IMR-90 (cell line): ENCODE results near the gene BLVRB. TPM values are rescaled to one million over a fixed set of nuclear protein-coding genes. Genes with fewer than 3 reads are reported as not detected.
A peak's percentile ranks its signal among the peaks of the same experiment; 100 is the strongest.

ENCODE experiments used
- ATAC-seq: fragments of 200-7000 bp; cut with Tn5 transposase; 2 replicates; pipeline ENCODE4 v1.9.1; 2020; ENCODE audit warnings: low read depth, mild to moderate bottlenecking, moderate library complexity
- BruUV-seq: library from RNA; stranded (reverse); fragments of 400-500 nt; replicated peaks from 2 replicates; lab custom pipeline; 2021; lab: Mats Ljungman, UMichigan
- CTCF ChIA-PET: fragments of 300-600 bp; formaldehyde crosslinking; extraction: SDS; loops from one replicate; lab custom pipeline; 2021; ENCODE audit warnings: antibody characterized with exemption; lab: Yijun Ruan, JAX
- POLR2A ChIA-PET: fragments of 300-600 bp; sonication (Branson Sonifier 250); formaldehyde crosslinking; loops from one replicate; lab custom pipeline; 2022; ENCODE audit warnings: antibody characterized with exemption; ENCODE audit not compliant: unreplicated experiment; lab: Charles Lee
- DNase-seq: peaks from one replicate; pipeline ENCODE4 v3.0.0; 2013
- H2AFZ ChIP-seq: replicated peaks from 2 replicates; pipeline ENCODE3; 2013; ENCODE audit warnings: low read length, mild to moderate bottlenecking; ENCODE audit not compliant: poor library complexity
- H2AK5ac ChIP-seq: 2 replicates; pipeline ENCODE4 v1.6.1; 2013; ENCODE audit warnings: low read depth, low read length, inconsistent platforms
- H2AK9ac ChIP-seq: replicated peaks from 2 replicates; pipeline ENCODE3; 2013; ENCODE audit warnings: mild to moderate bottlenecking, low read depth, low read length, moderate library complexity; ENCODE audit not compliant: poor library complexity
- H2BK120ac ChIP-seq: 2 replicates; pipeline ENCODE4 v1.6.1; 2013; ENCODE audit warnings: low read depth, low read length, inconsistent platforms
- H2BK15ac ChIP-seq: 3 replicates; pipeline ENCODE4 v1.6.1; 2013; ENCODE audit warnings: low read depth, low read length, inconsistent platforms
- H2BK20ac ChIP-seq: 2 replicates; pipeline ENCODE4 v1.6.1; 2013; ENCODE audit warnings: low read depth, mild to moderate bottlenecking, inconsistent platforms, low read length, moderate library complexity
- H2BK5ac ChIP-seq: 2 replicates; pipeline ENCODE4 v1.6.1; 2013; ENCODE audit warnings: mild to moderate bottlenecking, low read depth, low read length, inconsistent platforms; ENCODE audit not compliant: poor library complexity, severe bottlenecking
- H3K14ac ChIP-seq: replicated peaks from 2 replicates; pipeline ENCODE4 v1.6.1; 2013; ENCODE audit warnings: low read depth, low read length, inconsistent platforms
- H3K18ac ChIP-seq: 2 replicates; pipeline ENCODE4 v1.6.1; 2013; ENCODE audit warnings: low read depth, low read length, control low read depth
- H3K23ac ChIP-seq: 2 replicates; pipeline ENCODE4 v1.6.1; 2013; ENCODE audit warnings: low read depth, low read length, inconsistent platforms
- H3K27ac ChIP-seq: 2 replicates; pipeline ENCODE4 v1.5.1; 2013; ENCODE audit warnings: mild to moderate bottlenecking, control low read depth, low read length; ENCODE audit not compliant: insufficient read depth
- H3K27me3 ChIP-seq: 2 replicates; pipeline ENCODE4 v1.6.1; 2013; ENCODE audit warnings: low read length; ENCODE audit not compliant: control insufficient read depth, insufficient read depth
- H3K36me3 ChIP-seq: 2 replicates; pipeline ENCODE4 v1.6.1; 2013; ENCODE audit warnings: low read length, mixed read lengths; ENCODE audit not compliant: control insufficient read depth, insufficient read depth
- H3K4ac ChIP-seq: 2 replicates; pipeline ENCODE4 v1.6.1; 2013; ENCODE audit warnings: low read depth, low read length, inconsistent platforms
- H3K4me1 ChIP-seq: 2 replicates; pipeline ENCODE4 v1.6.1; 2013; ENCODE audit warnings: low read length, mixed read lengths; ENCODE audit not compliant: control insufficient read depth, insufficient read depth
- H3K4me2 ChIP-seq: 2 replicates; pipeline ENCODE4 v1.6.1; 2013; ENCODE audit warnings: low read depth, mild to moderate bottlenecking, control low read depth, low read length, moderate library complexity
- H3K4me3 ChIP-seq: 2 replicates; pipeline ENCODE4 v1.5.1; 2013; ENCODE audit warnings: low read depth, mild to moderate bottlenecking, control low read depth, low read length, moderate library complexity; ENCODE audit not compliant: insufficient read depth
- H3K56ac ChIP-seq: 2 replicates; pipeline ENCODE4 v1.6.1; 2013; ENCODE audit warnings: low read length, inconsistent platforms; ENCODE audit not compliant: insufficient read depth; ENCODE audit errors: extremely low read depth
- H3K79me1 ChIP-seq, 2 experiments: 2 replicates each; pipeline ENCODE4 v1.6.1; 2013; ENCODE audit warnings: low read length in 2 of 2, inconsistent platforms in 1 of 2, low read depth in 1 of 2
- H3K9ac ChIP-seq: 2 replicates; pipeline ENCODE4 v1.6.1; 2013; ENCODE audit warnings: low read depth, low read length, control low read depth
- H3K9me1 ChIP-seq: 2 replicates; pipeline ENCODE4 v1.6.1; 2013; ENCODE audit warnings: low read length, inconsistent platforms; ENCODE audit not compliant: insufficient read depth
- H3K9me3 ChIP-seq: 2 replicates; pipeline ENCODE4 v1.6.1; 2013; ENCODE audit warnings: low read length; ENCODE audit not compliant: control insufficient read depth, insufficient read depth
- H4K20me1 ChIP-seq: 2 replicates; pipeline ENCODE4 v1.6.1; 2013; ENCODE audit warnings: low read length, inconsistent platforms; ENCODE audit not compliant: insufficient read depth
- H4K5ac ChIP-seq: 2 replicates; pipeline ENCODE4 v1.6.1; 2013; ENCODE audit warnings: mild to moderate bottlenecking, low read depth, low read length, control low read depth
- H4K8ac ChIP-seq, 2 experiments: 2 replicates each; pipeline ENCODE4 v1.6.1; 2013; ENCODE audit warnings: low read depth in 2 of 2, low read length in 2 of 2, control low read depth in 1 of 2, inconsistent platforms in 1 of 2
- H4K91ac ChIP-seq: 2 replicates; pipeline ENCODE4 v1.6.1; 2013; ENCODE audit warnings: low read depth, low read length, inconsistent platforms; ENCODE audit not compliant: insufficient read depth
- BHLHE40 ChIP-seq: fragments of 150-350 bp; IDR thresholded peaks from 2 replicates; pipeline ENCODE4 v1.6.1; 2016; ENCODE audit warnings: mild to moderate bottlenecking, low read depth, low read length
- CEBPB ChIP-seq: IDR thresholded peaks from 2 replicates; pipeline ENCODE4 v1.6.1; 2012; ENCODE audit warnings: low read depth, low read length, improper control_type of control experiment
- CHD1 ChIP-seq: IDR thresholded peaks from 2 replicates; pipeline ENCODE4 v1.6.1; 2012; ENCODE audit warnings: low read depth, low read length, improper control_type of control experiment
- FOS ChIP-seq: fragments of 150-350 bp; IDR thresholded peaks from 2 replicates; pipeline ENCODE4 v1.6.1; 2016; ENCODE audit warnings: low read depth, low read length
- MAFK ChIP-seq: IDR thresholded peaks from 2 replicates; pipeline ENCODE4 v1.6.1; 2012; ENCODE audit warnings: low read depth, low read length, improper control_type of control experiment
- MAZ ChIP-seq: IDR thresholded peaks from 2 replicates; pipeline ENCODE4 v1.6.1; 2012; ENCODE audit warnings: low read depth, mild to moderate bottlenecking, low read length, improper control_type of control experiment, moderate library complexity, borderline replicate concordance
- MXI1 ChIP-seq: IDR thresholded peaks from 2 replicates; pipeline ENCODE4 v1.6.1; 2012; ENCODE audit warnings: low read depth, mild to moderate bottlenecking, low read length, moderate library complexity, borderline replicate concordance
- POLR2A ChIP-seq: IDR thresholded peaks from 2 replicates; pipeline ENCODE4 v1.6.1; 2012; ENCODE audit warnings: mild to moderate bottlenecking, low read depth, low read length
- RAD21 ChIP-seq: IDR thresholded peaks from 2 replicates; pipeline ENCODE4 v1.6.1; 2012; ENCODE audit warnings: low read length, improper control_type of control experiment
- RCOR1 ChIP-seq: IDR thresholded peaks from 2 replicates; pipeline ENCODE4 v1.6.1; 2012; ENCODE audit warnings: mild to moderate bottlenecking, low read length, improper control_type of control experiment; ENCODE audit not compliant: insufficient replicate concordance
- RFX5 ChIP-seq: IDR thresholded peaks from 2 replicates; pipeline ENCODE4 v1.8.0; 2012; ENCODE audit warnings: low read depth, mild to moderate bottlenecking, low read length, moderate library complexity
- WGBS, 2 experiments: methylation state at CpG; one replicate each; pipeline versions ENCODE4 v1.1.5 to v1.1.7; 2013; ENCODE audit warnings: missing lambda C conversion rate in 2 of 2; ENCODE audit not compliant: insufficient read length in 1 of 2; ENCODE audit errors: extremely low coverage in 2 of 2; 5-methylcytosine and 5-hydroxymethylcytosine counted together
- dilution Hi-C: fragments of 300-500 bp; cut with HindIII; formaldehyde crosslinking; loops from one replicate; pipeline ENCODE4 v1.14.3; 2018; ENCODE audit warnings: low sequenced_read_pairs; ENCODE audit not compliant: unreplicated experiment
- in situ Hi-C: fragments of 300-500 bp; cut with MboI; formaldehyde crosslinking; loops from 3 replicates; pipeline ENCODE4 v1.14.3; 2019; ENCODE audit warnings: low sequenced_read_pairs, inconsistent platforms, mixed read lengths
- intact Hi-C: fragments of 100-400 bp; cut with micrococcal nuclease; formaldehyde crosslinking; loops from 2 replicates; pipeline ENCODE4 v1.10.0; 2022
- polyA plus RNA-seq, 3 experiments: library from polyadenylated mRNA; depleted of rRNA; stranded (reverse); fragments of >200 nt; gene quantifications; 2 replicates each; pipeline ENCODE4 v1.2.3, GENCODE V29; 2012; ENCODE audit warnings: low replicate concordance in 1 of 3
- total RNA-seq: library from RNA; depleted of rRNA; stranded (reverse); fragments of >200 nt; gene quantifications from 2 replicates; pipeline ENCODE4 v1.2.3, GENCODE V29; 2012
- TF ChIP-seq, protein P1 (sequence below): fragments of 150-350 bp; IDR thresholded peaks from 2 replicates; pipeline ENCODE4 v1.6.1; 2016; ENCODE audit warnings: low read depth, mild to moderate bottlenecking, low read length, moderate library complexity, borderline replicate concordance

Gene BLVRB
- total and polyA plus RNA-seq, 2 of the 4 experiments (the other 2 are of a cell fraction): 65.2 to 102 TPM

DNA sequence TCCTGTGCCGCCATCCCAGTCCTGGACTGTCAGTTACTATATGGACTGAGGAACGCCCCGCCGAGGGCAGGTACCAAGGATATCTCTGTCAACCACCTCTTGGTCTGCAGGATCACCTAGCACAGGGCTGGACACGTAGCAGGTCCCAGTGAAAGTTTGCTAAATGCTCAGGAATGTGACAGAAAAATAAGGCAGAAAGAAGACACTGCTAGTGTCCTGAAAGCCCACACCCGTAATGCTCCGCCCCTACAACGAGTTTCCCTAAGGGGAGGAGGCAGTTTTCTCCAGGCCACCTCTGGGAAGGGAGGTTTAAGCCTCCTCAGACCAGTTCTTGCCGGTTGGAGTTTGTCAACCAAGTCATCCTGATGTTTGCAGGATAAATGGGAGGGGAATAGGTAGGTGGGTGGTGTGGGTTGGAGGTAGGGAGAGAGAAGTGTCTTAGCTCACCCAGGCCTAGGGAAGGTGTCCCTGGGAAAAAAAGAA, 19.7 kb downstream of the BLVRB start:
- Histone ChIP-seq H3K9ac (no peak overlapping the region), H2AFZ (peak overlapping the region; percentile 61), H3K18ac (no peak overlapping the region), H3K4me3 (no peak overlapping the region), H3K4me1 (peaks cover 2% of the 10 kb centered on the region), H2AK5ac (no peak overlapping the region), H3K9me1 (no peaks in the 10 kb centered on the region; the same call in 1 of the 2 replicates), H2AK9ac (peak overlapping the region; percentile 86), H3K27me3 (no peaks in the 10 kb centered on the region), H3K56ac (no peak overlapping the region), H3K4me2 (no peak overlapping the region), H4K20me1 (peaks cover 23% of the 10 kb centered on the region), H3K14ac (no peak overlapping the region), H4K91ac (no peak overlapping the region), H2BK5ac (no peak overlapping the region), H4K5ac (no peak overlapping the region), H3K36me3 (peaks cover 17% of the 10 kb centered on the region), H3K4ac (no peak overlapping the region), H2BK120ac (no peak overlapping the region; the same call in 1 of the 2 replicates), H3K9me3 (no peaks in the 10 kb centered on the region), H3K23ac (no peak overlapping the region), H4K8ac (peak overlapping the region in 1 of 2 experiments; percentile 9; a peak in 1 of 4 replicates), H2BK20ac (no peak overlapping the region), H2BK15ac (no peak overlapping the region), H3K27ac (no peak overlapping the region), H3K79me1 (peaks cover 7 to 26% of the 10 kb centered on the region in 2 experiments; a peak in 3 of 4 replicates)
- 95% methylated on average over 5 of the region's 9 CpGs; no CpG with 5 or more reads in 1 of the 2 experiments for WGBS, 2 experiments
- TF ChIP-seq BHLHE40 (no peak), MXI1 (no peak), RCOR1 (no peak), RAD21 (no peak), POLR2A (no peak), MAFK (no peak), FOS (no peak), RFX5 (no peak), CHD1 (no peak), MAZ (no peak), CEBPB (no peak)
- TF ChIP-seq, protein P1, sequence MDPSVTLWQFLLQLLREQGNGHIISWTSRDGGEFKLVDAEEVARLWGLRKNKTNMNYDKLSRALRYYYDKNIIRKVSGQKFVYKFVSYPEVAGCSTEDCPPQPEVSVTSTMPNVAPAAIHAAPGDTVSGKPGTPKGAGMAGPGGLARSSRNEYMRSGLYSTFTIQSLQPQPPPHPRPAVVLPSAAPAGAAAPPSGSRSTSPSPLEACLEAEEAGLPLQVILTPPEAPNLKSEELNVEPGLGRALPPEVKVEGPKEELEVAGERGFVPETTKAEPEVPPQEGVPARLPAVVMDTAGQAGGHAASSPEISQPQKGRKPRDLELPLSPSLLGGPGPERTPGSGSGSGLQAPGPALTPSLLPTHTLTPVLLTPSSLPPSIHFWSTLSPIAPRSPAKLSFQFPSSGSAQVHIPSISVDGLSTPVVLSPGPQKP: no peak
- POLR2A ChIA-PET: no interaction called here
- CTCF ChIA-PET: interaction anchor here (0.6 to 1.0 kb wide), 2 partner anchors 18 to 306 kb away, joined by 3 read pairs; no protein-coding TSS in a partner anchor
- dilution Hi-C loops (no loop called here), in situ Hi-C loops (no loop called here), intact Hi-C loops (no loop called here)
- ATAC-seq (no peak), DNase-seq (no peak)
- BruUV-seq: no TSS peak
